Transverse colon (tissue), 4 donors: ENCODE results near the gene C2CD4D.

Experiments
- POLR2A ChIP-seq: fragments of 450-650 bp; IDR thresholded peaks from one replicate; pipeline ENCODE4 v1.6.1; 2016; ENCODE audit warnings: antibody characterized with exemption, mild to moderate bottlenecking, moderate library complexity
- POLR2AphosphoS5 ChIP-seq, 3 donors: sonication (generic); formaldehyde crosslinking; IDR thresholded peaks; one replicate each; pipeline ENCODE4 v1.6.1; 2016; ENCODE audit warnings: antibody characterized with exemption in 3 of 3
- TF ChIP-seq, protein P1 (sequence below), 5 experiments: fragments of 200-600 bp in 3 of 5; fragments of 450-650 bp in 2 of 5; sonication (generic) in 3 of 5; IDR thresholded peaks; 1 replicate in 2 of 5; 2 replicates in 3 of 5; pipeline ENCODE4 v1.5.1; 2016 to 2017; ENCODE audit warnings: antibody characterized with exemption in 5 of 5, inconsistent platforms in 3 of 5, mild to moderate bottlenecking in 2 of 5, moderate library complexity in 1 of 5

DNA sequence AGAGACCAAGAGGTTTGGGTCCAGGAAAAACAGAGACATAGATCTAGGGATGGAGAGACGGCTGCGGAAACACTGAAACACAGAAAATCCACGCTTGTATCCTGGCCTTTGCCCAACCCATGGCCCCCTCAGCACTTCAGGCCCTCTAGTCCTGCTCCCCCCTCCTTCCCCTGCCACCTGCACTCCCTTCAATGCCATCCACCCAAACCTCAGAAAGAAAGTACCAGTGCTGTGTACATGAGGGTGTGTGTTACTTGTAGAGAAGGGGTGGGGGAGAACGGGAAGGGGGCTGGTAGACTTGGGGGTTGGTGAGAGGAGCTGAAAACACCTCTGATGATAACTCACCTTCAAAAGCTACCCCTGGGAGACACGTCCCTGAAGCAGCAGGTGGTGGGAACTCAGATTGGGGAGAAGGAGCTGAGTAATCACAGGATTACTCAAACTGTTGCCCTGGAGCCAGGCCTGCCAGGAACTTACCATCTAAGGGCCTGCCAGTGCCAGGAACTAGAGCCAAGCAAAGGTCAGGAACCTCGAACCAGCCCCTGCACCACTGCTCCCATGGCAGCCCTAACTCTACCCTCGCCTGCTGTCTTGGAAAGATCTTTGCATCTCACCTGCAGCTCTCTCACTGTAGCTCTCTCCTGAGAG is 19.5 kb downstream of the C2CD4D start:
- TF ChIP-seq, protein P1, sequence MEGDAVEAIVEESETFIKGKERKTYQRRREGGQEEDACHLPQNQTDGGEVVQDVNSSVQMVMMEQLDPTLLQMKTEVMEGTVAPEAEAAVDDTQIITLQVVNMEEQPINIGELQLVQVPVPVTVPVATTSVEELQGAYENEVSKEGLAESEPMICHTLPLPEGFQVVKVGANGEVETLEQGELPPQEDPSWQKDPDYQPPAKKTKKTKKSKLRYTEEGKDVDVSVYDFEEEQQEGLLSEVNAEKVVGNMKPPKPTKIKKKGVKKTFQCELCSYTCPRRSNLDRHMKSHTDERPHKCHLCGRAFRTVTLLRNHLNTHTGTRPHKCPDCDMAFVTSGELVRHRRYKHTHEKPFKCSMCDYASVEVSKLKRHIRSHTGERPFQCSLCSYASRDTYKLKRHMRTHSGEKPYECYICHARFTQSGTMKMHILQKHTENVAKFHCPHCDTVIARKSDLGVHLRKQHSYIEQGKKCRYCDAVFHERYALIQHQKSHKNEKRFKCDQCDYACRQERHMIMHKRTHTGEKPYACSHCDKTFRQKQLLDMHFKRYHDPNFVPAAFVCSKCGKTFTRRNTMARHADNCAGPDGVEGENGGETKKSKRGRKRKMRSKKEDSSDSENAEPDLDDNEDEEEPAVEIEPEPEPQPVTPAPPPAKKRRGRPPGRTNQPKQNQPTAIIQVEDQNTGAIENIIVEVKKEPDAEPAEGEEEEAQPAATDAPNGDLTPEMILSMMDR (IDR thresholded peaks at IDR 0.05): no peak
- TF ChIP-seq POLR2A (no peak), POLR2AphosphoS5 (IDR thresholded peaks at IDR 0.05) (no peak)
